ENCODE results near the gene KCNG4.

Gene KCNG4

DNA sequence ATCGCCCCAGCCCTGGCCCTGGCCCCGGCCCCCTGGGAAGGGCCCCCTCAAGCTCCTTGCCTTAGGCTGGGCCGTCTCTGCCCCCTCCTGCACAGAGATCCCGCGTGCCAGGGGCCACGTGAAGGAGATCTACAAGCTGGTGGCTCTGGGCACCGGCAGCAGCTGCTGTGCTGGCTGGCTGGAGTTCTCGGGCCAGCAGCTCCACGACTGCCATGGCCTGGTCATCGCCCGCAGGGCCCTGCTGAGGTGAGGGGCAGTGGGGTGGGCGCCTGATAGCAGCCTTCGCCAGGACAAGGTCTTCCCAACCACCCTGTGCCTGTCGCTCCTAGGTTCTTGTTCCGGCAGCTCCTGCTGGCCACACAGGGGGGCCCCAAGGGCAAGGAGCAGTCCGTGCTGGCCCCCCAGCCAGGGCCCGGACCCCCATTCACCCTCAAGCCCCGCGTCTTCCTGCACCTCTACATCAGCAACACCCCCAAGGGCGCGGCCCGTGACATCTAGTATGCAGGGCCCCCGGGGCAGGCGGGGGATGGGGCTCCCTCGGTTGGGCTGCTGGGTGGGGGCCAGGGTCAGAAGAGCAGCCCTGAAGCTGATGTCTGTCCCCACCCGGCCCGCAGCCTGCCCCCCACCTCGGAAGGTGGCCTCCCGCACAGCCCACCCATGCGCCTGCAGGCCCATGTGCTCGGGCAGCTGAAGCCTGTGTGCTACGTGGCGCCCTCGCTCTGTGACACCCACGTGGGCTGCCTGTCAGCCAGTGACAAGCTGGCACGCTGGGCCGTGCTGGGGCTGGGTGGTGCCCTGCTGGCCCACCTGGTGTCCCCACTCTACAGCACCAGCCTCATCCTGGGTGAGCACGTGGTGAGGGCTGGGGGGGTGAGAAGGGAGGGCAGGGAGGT, 44.4 kb downstream of the KCNG4 start:
- TF ChIP-seq GATA2 (IDR thresholded peaks at IDR 0.05; ENCODE audit: low read depth, low read length) (no peak), GATA3 (IDR thresholded peaks at IDR 0.05; ENCODE audit: low read depth, low read length) (no peak)

DNA sequence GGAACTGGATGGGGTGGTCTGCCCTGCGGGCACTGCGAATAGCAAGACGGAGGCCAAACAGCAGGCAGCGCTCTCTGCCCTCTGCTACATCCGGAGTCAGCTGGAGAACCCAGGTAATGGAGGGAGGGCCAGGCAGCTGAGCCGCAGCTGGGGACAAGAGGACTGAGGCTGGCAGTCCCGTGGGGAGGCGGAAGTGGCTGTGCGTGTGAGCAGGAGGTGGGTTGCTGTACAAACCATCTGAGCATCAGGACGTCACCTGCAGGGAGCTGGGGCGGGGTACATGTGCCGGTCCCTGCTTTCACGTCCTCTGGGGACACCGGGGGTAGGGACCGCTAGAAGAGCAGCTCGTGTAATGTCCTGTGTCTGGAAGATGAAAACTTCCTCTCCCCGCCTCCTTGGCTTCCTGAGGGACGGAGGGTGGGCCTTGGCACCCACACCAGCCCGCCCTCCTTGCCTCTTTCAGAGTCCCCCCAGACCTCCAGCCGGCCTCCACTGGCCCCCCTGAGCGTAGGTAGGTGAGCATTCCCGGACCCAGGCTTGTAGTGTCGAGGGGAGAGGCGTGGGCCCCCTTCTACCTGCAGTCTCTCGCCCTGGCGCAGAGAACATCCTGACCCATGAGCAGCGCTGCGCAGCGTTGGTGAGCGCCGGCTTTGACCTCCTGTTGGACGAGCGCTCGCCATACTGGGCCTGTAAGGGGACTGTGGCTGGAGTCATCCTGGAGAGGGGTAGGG, 45.2 kb downstream of the KCNG4 start:
- no peak for TF ChIP-seq GATA3 (IDR thresholded peaks at IDR 0.05; ENCODE audit: low read depth, low read length)
- no peak for TF ChIP-seq GATA2 (IDR thresholded peaks at IDR 0.05; ENCODE audit: low read depth, low read length)

DNA sequence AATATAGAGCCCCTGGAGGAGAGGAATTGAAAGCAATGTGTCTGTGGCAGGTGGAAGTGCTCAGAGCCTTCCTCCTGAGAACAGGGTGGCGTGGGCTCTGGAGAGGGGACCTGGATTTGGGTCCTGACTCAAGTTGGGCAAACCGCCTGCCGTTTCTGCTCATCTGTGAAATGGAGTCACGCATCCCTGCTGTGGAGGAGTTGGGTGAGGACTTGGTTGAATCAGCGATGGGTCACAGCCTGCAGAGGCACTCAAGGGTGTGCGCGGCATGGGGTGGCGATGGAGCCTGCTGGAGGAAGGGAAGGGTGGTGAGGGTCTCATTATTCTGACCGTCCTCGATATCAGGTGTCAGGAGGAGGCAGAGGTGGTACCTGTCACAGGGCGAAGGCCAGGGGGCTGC, 45.8 kb downstream of the KCNG4 start:
- TF ChIP-seq GATA2 (IDR thresholded peaks at IDR 0.05; ENCODE audit: low read depth, low read length), result no peak
- no peak for TF ChIP-seq GATA3 (IDR thresholded peaks at IDR 0.05; ENCODE audit: low read depth, low read length)

DNA sequence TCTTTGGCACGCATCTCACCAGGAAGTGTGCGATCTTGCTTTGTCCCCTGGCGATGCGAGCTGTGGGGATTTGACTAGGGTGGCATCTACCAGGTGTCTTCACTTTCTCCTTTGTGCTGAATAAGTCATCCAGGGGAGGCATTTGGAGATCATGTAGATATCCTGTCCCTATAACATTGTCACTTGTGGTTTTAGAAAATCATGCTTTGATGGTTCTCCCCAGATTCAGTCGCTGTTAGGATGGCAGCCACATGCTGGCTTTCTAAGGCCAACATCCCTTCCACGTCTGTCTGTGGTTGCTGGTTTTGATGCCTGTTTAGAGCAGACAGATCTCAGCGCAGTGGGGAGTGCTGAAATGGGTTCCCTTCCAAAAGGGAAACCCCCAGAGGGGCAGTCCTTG, 46.3 kb downstream of the KCNG4 start:
- TF ChIP-seq GATA3 (IDR thresholded peaks at IDR 0.05; ENCODE audit: low read depth, low read length) (no peak), GATA2 (IDR thresholded peaks at IDR 0.05; ENCODE audit: low read depth, low read length) (no peak)

DNA sequence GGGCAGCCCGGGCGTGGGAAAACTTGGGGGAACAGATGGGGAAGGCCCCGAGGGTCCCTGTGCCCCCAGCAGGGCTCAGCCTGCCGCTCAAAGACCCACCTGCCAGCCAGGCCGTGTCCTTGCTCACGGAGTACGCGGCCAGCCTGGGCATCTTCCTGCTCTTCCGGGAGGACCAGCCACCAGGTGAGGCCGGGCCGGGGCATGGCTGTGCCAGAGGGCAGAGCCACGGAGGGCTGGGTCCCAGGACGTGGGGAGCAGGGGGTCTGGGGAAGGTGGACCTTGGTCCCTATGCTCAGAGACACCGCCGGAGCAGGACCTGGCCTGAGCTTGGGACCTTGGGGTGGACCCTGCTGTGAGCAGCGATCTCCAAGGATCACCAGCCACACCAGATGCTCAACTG, 48.3 kb downstream of the KCNG4 start:
- TF ChIP-seq GATA2 (IDR thresholded peaks at IDR 0.05; ENCODE audit: low read depth, low read length) (no peak), GATA3 (IDR thresholded peaks at IDR 0.05; ENCODE audit: low read depth, low read length) (no peak)

DNA sequence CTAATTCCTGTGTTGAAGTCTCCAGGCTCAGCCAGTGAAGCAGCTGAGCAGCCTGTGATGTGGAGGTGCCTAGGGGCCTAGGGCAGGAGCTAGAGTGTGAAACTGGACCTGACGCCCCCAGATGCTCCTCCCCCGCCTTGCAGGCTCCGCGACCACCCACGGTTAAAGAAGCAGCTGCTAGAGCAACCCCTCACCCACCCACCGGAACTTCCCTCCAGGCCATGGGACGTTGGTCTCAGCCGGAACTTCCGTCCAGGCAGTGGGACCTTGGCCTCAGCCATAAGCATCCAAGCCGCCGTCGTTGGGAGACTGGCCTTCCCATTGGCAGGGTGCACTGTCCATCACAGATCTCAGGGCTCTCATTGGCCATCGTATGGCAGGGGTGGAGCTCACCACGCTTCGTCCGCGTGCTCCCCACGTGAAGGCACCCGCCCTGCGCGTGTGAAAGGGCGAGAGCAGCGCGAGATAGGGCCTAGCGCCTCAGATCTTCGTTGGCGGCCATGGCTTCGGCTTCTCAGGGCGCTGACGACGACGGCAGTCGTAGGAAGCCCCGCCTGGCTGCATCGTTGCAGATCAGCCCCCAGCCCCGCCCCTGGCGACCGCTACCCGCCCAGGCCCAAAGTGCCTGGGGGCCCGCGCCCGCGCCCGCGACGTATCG, 49.0 kb downstream of the KCNG4 start, which contains the start of gene ADAD2:
TSS of gene ADAD2 (plus strand) at position 427 of the 658 bp plus-strand sequence. CDS start at position 501, 74 bp downstream.
- TF ChIP-seq GATA3 (IDR thresholded peaks at IDR 0.05; ENCODE audit: low read depth, low read length), result no peak
- no peak for TF ChIP-seq GATA2 (IDR thresholded peaks at IDR 0.05; ENCODE audit: low read depth, low read length)

DNA sequence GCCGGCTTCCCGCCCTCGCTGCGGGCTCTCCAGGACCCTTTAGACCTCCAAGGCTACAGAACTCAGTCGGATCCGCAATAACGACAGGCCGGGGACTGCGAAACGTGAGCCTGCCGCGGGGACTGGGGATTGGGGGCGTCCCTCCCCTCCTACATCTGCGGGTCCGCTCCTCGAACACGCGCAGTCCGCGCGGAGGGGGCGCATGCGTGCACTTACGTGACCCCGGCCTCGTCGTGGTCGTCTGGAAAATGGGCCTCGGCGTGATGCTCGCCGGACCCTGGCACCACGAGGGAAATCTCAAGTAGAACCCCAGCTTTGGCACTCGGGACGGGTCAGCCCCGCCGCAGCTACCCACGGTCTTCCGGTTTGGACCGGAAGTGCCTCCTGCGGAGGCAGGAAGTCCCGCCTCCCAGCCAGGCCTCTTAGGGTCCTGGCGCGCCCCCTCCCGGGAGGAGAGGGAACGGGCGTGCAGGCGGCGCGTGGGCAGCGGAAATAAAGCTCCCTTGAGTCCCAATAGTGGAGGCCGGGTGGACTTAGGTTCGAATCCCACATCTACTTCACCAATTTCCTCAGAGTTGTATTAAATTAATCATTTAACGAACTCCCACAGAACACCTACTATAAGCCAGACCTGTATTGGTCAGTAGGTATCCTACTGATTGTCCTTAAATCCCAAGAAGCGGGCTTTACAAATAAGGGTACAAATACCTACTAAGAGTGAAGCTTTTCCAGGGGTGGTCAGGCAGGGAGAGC, 53.0 kb downstream of the KCNG4 start, which contains the start of gene TAF1C:
TSS of gene TAF1C (minus strand) at position 373 of the 753 bp plus-strand sequence. CDS start 2,069 bp downstream, outside the sequence.
- TF ChIP-seq GATA2 (IDR thresholded peaks at IDR 0.05; ENCODE audit: low read depth, low read length) (no peak), GATA3 (IDR thresholded peaks at IDR 0.05; ENCODE audit: low read depth, low read length) (no peak)

DNA sequence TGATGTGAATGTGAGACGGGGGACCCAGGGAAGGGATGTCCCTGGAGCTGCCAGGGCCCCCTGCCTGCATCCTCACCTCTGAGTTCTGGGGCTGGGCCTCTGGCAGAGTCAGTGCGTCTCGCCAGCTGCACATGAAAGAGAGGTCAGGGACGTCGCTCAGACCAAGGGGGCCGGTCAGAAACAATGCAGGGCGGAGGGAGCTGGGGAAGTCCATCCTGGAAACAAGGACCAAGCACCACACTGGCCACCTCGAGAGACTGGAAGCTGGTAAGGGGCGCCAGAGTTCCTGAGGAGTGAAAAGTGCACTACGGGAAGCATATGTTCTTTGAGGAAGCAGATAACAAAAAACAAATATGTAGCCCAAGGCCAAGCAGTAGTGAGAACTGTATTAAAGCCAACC, 55.0 kb downstream of the KCNG4 start:
- TF ChIP-seq GATA2 (IDR thresholded peaks at IDR 0.05; ENCODE audit: low read depth, low read length), result no peak
- no peak for TF ChIP-seq GATA3 (IDR thresholded peaks at IDR 0.05; ENCODE audit: low read depth, low read length)

DNA sequence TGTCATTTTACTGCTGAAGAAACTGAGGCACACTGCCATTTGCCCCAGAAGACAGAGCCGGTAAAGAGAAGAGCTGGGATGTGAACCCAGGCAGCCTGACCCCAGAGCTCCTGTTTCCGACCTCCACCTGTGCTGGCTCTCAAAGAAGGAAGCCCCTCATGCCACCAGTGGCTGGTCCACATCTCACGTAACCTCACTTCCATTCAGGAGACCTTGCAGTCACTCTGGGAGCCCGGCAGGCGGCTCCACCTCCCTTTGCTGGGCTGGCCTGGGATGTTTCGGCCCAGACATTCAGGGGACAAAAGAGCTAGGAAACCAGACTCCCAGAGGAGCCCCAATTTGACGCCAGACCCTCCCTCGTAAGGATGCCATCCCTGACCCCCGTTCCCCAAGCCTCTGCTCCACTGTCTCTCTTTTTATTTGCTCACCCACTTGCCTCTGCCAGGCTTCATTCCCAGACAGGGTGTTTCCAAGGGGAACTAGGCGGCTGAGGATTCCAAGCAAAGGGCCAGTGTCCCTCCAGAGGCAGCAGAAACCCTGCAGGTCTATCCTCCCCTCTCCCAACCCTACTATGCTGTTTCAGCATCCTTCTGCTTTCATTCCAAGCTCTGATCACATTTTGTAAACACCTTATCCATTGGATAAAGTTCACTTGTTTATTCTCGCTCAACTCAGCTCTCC, 55.8 kb downstream of the KCNG4 start:
- TF ChIP-seq GATA3 (IDR thresholded peaks at IDR 0.05; ENCODE audit: low read depth, low read length) (no peak), GATA2 (IDR thresholded peaks at IDR 0.05; ENCODE audit: low read depth, low read length) (no peak)

DNA sequence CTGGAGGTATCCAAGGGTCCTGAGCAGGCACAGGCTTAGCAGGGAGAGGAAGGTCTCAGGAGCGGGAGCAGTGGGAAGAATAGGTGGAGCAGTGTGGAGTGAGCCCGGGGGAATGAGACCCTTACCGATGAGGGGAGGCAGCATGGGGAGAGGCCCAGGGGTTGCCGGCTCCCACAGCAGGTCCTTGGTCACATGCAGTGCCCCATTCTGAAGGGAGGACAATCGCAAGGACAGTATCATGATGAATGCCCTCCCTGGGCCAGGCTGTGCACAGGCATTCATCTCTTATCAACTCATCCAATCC, 56.3 kb downstream of the KCNG4 start:
- TF ChIP-seq GATA2 (IDR thresholded peaks at IDR 0.05; ENCODE audit: low read depth, low read length) (no peak), GATA3 (IDR thresholded peaks at IDR 0.05; ENCODE audit: low read depth, low read length) (no peak)

DNA sequence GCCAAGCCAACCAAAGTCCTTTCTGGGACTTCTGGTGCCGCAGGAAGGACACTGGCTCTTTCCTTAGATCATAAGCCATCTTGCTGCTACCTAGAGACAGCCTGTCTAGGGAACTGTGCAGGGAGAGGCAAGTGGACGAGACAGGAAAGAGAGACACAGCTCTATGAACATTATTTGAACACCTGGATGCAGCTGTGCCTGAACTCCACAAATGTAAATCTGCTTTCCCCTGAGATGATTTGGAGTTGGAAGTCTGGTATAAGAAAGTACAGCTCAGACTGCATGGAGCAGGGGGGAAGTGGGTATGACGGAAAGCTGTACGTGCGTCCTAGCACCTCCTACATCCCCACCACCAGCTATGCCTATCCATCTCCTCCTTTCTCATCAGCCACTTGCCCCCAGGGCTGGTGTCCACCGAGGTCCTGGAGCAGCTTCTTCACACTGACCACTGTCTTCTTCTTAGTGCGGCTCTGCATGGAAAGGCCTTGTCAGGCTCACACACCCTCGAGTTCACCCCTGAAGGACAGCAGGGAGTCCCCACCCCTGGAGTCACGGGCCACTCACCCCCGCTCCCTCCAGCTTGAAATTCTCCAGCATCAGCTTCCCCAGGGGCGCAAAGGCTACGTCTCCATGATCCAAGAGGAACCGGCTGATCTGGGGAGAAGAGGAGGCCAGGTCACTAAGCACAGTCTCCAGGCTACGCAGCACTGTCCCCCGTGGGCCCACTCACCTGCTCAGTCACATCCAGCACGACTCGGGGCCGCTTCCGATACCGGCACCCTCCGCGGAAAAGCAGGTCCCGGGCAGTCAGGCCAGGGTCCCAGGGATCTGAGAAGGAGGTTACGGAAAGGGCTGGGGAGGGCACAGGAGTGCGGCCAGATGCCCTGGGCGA, 56.9 kb downstream of the KCNG4 start:
- no peak for TF ChIP-seq GATA2 (IDR thresholded peaks at IDR 0.05; ENCODE audit: low read depth, low read length)
- TF ChIP-seq GATA3 (IDR thresholded peaks at IDR 0.05; ENCODE audit: low read depth, low read length), result no peak

DNA sequence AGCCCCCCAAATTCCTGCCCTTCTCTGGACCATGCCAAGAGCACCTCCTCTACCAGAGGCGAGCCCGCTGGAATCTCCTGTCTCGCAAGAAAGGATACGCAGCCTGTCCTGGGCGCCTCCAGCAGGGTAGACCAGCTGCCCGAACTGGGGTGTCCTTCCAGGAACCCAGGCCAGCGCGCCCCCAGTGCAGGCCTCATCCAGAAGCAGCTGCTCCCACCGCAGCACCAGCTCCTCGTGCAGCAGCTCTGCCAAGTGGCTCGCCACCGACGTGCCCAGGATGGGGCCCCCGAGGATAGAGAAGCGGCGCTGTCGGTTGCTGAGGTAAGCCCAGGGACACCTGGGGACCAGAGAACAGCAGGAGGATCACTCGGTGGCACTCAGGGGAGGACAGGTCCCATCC, 57.7 kb downstream of the KCNG4 start:
- TF ChIP-seq GATA3 (IDR thresholded peaks at IDR 0.05; ENCODE audit: low read depth, low read length) (no peak), GATA2 (IDR thresholded peaks at IDR 0.05; ENCODE audit: low read depth, low read length) (no peak)

All from SH-SY5Y (cell line).